Esophagus mucosa (tissue), 1 donor: ENCODE measurements around the gene BBS12. TPM values are rescaled to one million over a fixed set of nuclear protein-coding genes. Genes with fewer than 3 reads are reported as not detected.

Experiments used
- ATAC-seq: fragments of 200-7000 bp; cut with Tn5 transposase; one replicate; pipeline ENCODE4 v1.9.1; 2020
- total RNA-seq: library from RNA; stranded (reverse); gene quantifications from one replicate; pipeline ENCODE4 v1.2.4, GENCODE V29; 2023
- donor health status: DM: yes; HTN: yes; CAD: no.

Gene BBS12
- total RNA-seq, 1 donor from 2014 or later: 1.00 TPM

DNA sequence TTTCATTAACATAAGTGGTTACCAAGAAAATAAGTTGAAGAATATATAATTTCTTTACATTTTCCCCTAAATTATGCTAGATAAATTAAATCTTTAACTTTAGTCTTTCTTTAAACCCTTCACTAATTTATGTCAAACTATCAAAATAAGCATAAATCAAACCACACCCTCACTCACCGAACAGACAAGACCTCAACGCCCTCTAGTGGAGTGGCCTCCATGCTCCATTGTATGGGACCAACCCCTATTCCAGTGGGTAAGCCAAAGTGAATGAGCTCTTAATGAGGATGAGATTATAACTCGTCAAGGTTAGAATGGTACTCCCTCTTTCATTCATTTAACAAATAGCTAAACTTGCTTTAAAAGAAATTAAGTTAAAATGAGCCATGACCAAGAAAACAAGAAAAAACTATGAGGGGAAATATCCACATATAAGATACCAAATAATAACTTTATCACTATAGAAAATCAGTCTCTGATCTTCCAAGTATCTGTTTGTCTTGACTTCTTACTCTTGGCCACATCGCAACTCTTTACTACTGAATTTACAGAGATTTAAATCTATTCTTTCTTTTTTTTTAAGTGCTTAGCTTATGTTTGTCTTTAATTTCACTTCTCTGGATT is 15.6 kb upstream of the BBS12 start:
- peak; percentile 69 for ATAC-seq

DNA sequence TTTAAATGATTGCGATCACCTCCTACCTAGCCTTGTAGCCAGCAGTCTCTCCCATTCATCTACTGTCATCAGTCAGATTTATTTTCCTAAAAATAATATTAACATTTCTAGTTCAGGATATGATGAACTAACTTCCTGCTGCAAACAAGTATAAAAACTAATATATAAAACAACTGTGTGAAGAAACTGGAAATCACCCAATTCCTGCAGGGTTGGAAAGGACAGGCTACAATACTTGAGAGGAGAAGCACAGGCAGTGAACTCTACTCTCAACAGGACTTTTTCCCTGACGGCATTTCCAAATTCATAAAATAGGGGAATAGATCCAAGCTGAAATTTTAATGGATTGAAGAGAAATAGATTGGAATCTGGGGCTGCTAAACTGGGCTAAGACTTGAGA is 14.2 kb upstream of the BBS12 start:
- ATAC-seq: no peak

DNA sequence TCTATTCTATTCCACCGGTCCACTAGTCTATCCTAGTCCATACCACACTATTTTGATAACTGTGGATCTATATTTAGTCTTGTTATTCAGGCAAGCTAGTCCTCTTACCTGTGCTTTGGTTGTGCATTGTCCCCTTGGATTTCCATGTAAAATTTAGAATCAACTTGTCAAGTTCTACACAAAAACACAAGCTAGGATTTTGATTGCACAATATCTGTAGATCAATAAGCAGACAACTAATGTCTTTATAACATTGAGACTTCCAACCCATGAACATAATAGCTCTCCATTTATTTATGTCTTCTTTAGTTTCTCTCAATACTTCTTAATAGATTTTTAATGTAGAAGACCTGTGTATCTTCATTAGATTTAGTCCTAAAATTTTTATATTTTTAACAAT is 10.2 kb upstream of the BBS12 start:
- ATAC-seq: no peak

DNA sequence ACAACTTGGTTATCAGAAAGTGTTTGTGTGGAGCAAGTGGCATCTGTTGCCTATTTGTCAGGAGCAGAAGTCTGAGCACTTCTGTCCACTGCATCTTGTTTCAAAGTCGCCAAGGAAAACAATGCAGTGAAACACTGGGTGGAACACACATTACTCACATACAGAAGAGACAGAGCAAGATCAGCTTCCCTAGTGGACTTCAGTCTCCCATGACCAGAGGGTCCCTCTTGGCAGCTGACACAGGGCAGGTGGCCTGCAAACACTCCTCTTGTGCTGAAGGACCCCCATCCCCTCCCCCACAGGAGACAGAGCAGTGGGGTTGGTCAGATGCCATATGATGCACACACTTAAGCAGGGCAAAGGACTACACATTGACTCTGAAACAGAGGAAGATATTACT is 3.6 kb upstream of the BBS12 start:
- ATAC-seq: no peak

DNA sequence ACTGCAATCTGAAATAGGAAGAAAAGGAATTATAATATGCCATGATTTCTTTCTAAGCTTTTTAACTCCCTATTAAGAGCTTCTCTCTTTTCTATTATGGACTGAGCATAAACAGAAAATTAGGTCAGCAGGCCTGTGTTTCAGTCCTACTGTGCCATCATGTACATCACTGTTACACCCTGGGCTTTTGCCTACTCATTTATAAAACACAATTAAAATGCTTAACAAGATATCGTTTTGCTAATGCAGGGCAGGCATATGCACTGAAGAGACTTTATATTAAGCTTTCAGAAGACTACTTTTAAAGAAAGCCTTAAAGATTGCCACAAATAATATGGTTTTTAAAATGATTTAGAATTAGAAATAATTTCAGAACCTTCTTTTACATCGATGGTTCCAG is 828 bp upstream of the BBS12 start:
- ATAC-seq: no peak

DNA sequence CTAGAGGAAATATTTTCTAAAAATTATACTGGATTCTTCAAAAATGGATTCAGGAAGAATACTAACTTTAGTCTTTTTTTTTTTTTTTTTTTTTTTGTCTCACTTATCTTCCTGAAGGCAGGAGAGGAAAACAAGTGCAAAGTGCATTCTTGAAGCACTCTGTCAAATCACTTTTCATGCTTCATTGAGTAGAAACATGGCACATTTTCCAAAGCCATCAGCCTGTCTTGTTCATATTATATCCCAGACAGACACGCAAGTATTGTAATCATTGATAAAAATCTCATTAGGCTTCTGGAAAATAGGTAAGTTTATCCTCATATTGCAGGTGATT is 1.2 kb downstream of the BBS12 start:
- no peak for ATAC-seq

DNA sequence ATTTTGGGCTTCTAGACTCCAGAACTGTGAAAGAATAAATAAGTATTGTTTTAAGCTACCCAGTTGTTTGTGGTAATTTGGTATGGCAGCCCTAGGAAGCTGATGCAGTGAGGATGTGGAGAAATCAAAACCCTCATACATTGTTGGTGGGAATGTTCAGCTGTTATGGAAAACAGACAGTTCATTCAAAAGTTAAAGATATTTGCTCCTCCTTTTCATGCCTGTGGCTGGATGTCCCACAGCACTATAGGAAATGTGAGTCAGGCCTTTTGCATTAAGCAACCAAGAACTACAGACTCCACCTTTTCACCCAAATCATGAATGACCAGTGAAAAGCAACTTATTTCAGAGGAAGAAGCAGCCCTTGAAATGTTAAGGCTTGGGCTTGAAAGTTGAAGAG is 6.7 kb downstream of the BBS12 start:
- ATAC-seq: no peak

DNA sequence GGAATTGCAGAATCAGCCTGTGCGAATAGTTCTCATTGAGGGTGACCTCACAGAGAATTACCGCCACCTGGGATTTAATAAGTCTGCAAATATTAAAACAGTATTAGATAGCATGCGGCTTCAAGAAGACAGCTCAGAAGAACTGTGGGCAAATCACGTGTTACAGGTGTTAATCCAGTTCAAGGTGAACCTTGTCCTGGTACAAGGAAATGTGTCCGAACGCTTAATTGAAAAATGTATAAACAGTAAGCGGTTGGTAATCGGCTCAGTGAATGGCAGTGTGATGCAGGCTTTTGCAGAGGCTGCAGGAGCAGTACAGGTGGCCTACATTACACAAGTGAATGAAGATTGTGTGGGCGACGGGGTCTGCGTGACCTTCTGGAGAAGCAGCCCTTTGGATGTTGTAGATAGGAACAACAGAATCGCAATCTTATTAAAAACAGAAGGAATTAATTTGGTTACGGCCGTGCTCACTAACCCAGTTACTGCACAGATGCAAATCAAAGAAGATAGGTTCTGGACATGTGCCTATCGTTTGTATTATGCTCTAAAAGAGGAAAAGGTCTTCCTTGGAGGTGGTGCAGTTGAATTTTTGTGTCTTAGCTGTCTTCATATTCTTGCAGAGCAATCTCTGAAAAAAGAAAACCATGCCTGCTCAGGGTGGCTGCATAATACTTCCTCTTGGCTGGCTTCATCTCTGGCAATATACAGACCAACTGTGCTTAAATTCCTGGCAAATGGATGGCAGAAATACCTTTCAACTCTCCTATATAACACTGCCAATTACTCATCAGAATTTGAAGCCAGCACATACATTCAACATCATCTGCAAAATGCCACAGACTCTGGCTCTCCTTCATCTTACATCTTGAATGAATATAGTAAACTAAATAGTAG is 10.7 kb downstream of the BBS12 start:
- no peak for ATAC-seq

DNA sequence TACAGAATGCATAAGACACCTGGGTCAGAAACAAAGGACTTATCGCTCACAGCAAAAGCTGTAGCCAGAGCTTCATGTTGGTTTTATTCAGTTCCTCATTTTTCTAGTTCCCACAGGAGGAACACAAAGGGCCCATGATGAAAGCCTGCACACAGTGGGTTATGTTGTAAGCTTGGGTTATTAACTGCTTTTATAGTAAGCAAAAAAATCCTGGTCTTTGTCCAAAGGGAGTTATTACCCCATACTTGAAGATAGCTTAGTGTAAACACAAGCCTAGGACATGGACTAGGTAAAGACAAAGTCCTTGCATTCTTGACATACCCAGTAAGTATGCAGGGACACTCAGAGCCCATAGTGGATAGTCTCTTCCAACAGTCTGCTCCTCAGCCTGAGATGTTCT is 11.7 kb downstream of the BBS12 start:
- peak; percentile 29 for ATAC-seq

DNA sequence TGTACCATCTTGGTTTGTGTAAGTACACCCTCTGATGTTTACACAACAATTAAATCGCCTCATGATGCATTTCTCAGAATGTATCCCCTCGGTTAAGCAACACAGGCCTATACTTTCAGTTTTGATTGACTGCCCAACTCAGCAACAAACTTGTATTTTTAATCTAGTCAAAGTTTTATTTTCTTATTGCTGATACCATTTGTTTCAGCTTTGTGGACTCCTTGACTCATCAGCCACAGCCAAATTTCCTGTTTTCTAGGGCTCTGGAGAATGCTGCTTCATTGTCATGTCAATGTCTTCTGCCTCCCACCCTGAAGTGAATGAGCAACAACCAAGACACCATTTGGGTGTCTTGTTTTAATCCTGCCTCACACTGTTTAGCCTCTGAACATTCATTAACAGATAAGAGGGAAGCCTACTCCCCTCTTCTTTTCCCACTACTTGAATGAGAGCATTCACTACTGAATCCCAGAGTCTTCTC is 14.0 kb downstream of the BBS12 start:
- ATAC-seq: no peak

DNA sequence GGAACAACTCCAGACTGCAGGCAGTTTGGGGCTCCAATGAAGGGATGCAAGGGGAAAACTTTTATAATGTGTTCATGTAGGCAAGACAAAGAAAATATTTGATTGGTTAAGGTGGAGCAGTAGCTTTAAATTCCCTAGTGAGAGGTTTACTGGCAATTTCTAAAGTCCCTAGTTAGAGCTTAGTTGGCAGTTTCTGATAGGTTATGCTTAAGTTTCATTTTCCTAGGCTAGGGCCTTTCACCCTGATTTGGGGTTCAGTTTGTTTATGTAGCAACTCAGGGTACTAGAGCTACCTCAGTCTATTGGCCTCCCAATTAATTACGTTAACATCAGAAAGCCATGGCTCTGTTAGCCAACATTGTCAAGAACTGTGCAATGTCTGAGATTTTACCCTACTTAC is 14.6 kb downstream of the BBS12 start:
- no peak for ATAC-seq

DNA sequence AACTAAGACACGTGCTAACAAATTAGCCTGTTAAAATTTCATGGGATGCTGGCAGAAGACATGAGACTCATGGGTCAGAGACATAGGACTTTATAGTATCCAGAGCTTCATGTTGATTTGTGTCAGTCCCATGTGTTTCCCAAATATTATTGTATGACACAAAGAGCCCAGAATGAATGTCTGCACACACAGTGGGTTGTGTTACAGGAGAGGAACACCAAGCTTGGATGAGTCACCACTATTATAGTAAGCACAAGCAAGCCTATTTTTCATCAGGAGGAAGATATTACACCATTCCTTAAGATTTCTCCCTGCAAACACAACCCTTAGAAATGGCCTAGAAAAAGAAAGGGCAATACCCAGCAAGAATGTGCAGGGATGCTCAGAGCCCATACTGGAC is 15.4 kb downstream of the BBS12 start:
- peak; percentile 35 for ATAC-seq

DNA sequence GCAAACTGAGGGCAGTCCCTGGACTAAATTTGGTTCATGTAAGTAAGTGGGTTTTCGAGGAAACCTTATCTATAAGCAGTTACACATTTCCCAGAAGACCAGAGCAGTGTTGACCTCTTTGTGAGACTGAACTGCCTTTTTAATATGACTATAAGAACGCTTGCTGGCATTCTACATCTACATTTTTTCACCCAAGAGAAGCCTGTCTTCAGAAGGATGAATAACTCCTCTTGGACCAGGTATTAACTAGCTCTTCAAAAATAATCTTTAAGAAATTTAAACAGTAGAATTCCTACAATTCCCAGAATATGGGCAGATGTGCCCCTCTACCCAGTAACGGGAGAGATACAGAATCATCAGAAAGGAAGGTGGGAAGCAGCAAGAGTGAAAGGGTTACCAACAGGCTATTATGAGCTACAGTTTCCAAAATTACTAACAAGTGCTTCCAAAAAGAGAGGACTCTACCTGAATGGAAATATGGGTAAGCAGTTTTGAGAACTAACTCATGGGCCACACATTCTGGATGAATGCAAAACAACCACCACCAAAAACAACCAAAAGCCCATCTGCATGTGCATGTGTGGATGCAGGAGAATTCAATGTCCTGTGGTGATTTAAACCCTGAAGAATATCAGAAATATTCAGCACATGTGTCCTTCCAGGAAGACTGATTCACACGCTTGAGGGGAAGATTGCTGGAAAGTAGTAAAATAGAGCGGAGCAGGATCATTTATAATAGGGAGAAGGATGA is 17.4 kb downstream of the BBS12 start:
- no peak for ATAC-seq

DNA sequence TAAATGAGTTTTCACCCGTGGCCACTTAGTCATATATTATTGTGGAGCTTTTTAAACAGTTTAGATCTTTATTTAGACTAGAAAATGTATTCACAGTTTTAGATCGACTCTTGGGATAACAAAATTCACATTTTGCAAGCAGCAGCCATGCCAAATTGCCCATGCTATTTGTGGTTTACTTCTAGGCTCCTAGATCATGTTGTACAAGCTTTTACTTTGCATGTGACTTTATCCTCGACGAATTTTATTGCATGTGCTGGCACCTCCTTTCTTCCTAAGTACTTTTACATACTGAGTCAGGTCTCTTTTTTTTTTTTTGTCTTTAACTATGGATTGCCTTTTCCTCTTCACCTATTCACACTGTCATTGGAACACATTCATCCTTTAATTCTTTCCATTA is 23.2 kb downstream of the BBS12 start:
- ATAC-seq: no peak

DNA sequence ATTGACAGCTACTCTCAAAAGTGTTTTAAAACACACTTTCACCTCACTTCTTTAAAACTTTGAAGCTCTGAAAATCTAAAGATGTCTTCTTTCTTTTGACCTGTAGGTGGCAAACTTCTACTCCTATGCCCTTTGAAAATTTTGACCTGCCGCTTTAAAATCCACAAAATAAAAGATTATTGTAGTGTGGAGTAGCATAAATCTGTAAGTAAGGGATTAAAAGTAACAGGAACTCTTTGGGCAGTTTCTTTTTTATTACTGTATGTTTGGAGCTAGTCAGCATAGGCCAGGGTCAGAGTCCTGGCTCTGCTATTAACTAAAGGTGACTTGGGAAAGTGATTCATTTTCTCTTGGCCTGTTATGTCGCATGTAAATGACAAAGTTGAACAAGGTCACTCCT is 25.5 kb downstream of the BBS12 start:
- ATAC-seq: no peak

DNA sequence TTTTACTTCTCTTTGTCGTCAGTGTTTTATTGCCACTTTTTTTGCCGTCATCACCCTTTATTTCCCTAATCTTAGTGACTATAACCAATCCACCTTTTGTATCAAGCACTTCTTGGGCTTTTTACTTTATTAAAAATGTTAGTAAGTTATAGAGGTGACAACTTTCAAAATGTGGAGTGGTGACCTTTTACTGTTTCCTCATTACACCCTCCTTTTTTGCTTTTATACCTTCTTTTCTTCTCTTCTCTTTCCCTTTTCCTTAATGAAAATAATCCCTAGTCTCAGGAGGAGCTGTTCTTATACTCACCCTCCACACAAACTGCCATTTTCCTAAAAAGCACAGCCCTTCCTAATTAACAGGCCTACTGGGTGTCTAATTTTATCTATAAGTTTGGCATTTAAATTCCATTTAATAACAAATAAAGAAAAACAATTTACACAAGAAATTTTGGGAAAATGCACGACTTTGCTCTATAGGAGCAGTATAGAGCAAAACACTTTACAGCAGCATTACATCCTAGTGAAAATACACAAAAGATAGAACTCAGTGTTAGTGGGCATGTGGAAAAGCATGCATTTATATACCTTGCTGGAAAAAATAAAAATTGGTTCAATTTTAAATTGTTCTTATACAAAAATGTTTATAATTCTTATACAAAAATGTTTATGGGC is 27.3 kb downstream of the BBS12 start:
- no peak for ATAC-seq

DNA sequence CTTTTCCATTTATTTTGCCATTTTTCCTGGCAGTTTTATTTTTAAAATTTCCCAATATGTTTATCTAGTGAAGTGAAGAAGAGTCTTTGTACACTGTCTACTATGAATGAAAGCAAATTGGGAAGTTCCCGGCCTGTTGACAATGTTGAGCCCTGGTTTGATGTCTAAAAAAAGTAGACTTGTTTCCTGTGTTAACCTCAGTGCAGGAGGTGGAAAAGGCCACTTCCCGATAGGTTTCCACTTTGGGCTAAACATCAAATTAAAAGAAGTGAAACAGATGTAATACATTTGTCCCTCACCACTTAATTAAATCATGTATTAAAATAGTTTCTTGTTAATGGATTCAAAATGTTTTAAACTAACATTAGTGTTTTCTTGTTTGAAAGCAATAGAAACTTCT is 30.0 kb downstream of the BBS12 start:
- no peak for ATAC-seq

DNA sequence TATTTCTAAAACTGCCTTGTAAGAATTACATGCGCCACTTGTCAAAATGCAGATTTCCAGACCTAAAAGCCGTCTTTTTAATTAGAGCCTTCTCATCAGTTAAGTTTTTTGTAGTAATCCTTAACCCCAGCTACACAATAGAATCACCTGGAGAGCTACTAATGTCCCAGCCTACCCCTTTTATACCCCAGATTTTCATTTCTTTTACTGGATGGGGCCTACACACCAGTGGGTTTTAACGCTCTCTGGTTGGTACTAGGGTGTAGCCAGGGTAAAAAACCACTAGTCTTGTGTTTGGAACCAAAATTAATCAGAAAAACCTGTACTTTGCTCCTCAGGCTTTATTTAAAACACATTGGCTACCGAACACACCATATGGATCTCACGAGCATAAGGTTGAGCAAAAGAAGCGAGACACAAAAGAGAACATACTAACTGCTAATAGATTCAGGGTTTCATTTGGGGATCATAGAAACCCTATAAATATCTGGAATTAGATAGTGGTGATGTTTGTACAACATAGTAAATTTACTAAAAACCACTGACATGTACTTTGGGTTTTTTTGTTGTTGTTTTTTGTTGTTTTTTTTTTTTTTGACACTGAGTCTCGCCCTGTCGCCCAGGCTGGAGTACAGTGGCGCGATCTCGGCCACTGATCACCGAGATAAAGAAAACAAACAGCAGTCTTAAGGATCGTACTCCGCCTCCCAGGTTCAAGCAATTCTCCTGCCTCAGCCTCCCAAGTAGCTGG is 30.6 kb downstream of the BBS12 start:
- ATAC-seq: no peak

DNA sequence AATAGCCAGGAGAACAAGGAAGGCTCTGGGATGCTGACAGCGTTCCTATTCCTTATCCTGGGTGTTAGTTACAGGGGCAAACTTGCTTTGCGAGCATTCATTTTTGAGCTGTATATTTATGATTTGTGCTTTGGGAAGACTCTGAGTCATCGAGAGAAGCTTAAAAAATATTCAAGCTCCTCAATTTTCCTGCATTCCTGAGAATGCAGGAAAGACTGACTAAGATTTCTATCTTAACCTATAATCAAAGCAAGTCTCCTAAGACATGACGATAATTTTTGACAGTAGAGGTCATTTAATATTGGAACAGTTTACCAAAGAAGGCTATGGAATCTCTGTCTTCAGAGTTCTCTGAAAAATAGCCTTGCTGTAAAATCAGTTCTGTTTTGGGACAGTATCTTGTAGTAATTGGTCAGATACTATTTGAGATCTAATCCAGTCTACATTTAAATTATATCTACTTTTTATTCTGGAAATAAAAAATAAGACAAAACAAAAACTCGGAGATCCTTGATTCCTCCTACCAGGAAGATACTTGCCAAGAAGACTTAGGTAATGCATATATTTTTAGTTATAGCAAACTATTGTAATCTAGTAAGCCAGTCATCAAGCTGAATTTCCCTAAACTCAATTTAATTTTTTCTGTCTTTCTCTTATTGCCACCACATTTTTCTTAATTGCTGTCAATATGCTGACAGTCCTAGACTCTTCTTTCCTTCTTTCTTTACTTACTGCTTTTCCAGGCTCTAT is 31.7 kb downstream of the BBS12 start:
- ATAC-seq: no peak

DNA sequence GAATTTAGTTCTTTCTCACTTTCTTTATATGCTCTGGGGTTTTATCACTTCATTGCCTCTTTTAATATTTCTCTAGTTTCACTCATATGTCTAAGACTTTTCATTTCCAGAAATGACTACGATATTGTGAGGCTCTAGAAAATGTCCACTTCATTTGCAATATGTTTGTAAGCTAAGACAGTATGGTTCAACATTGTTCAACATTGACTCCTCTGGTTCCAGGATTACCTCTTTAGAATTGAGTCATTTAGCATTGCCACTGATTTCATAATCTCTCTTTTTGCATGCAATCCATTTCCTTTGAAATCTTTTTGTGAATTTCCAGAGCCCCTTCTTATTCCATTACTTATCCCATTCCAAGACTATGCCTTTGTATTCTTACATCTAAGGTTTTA is 32.3 kb downstream of the BBS12 start:
- peak; percentile 66 for ATAC-seq

DNA sequence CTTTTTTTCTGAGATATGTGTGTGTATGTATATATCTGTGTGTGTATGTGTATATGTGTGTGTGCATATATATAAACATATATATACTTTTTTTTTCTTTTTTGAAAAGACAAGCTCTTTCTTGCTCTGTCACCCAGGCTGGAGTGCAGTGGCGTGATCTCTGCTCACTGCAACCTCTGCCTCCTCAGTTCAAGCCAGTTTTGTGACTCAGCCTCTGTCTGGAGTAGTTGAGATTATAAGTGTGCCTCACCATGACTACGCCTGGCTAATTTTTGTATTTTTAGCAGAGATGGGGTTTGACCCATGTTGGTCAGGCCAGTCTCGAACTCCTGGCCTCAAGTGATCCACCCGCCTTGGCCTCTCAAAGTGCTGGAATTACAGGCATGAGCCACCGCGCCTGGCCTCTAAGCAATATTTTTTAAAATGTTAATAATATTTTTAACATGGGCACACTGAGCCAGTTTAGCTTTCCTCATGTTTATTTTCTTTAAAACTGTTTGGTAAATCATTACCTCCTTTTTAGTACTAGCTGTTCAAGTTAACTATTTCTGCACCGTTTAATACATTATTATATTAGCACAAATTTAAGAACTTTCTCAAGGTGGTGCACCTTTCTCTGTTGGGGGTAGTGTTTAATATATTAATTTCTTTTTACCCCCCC is 33.3 kb downstream of the BBS12 start:
- ATAC-seq: peak; percentile 70
